Fibroblast of the aortic adventitia (primary cell): ENCODE data around the gene KCNK13. TPM values are rescaled to one million over a fixed set of nuclear protein-coding genes. Genes with fewer than 3 reads are reported as not detected.

ENCODE experiments used
- DNase-seq: peaks from one replicate; pipeline ENCODE4 v3.0.0-alpha.2; 2010; ENCODE audit warnings: low read depth
- H3K4me3 ChIP-seq: 2 replicates; pipeline ENCODE4 v1.5.1; 2011; ENCODE audit warnings: low read depth, mild to moderate bottlenecking, control low read depth, low read length, moderate library complexity
- total RNA-seq: library from RNA; depleted of rRNA; stranded (reverse); fragments of >200 nt; gene quantifications from 2 replicates; pipeline ENCODE4 v1.2.3, GENCODE V29; 2012; ENCODE audit warnings: low replicate concordance
- TF ChIP-seq, protein P1 (sequence below): IDR thresholded peaks from 2 replicates; pipeline ENCODE4 v1.5.1; 2011; ENCODE audit warnings: mild to moderate bottlenecking, low read length, control low read depth, inconsistent platforms; ENCODE audit not compliant: insufficient read depth

The KCNK13 gene
- total RNA-seq, 1 donor: 0.27 TPM

DNA sequence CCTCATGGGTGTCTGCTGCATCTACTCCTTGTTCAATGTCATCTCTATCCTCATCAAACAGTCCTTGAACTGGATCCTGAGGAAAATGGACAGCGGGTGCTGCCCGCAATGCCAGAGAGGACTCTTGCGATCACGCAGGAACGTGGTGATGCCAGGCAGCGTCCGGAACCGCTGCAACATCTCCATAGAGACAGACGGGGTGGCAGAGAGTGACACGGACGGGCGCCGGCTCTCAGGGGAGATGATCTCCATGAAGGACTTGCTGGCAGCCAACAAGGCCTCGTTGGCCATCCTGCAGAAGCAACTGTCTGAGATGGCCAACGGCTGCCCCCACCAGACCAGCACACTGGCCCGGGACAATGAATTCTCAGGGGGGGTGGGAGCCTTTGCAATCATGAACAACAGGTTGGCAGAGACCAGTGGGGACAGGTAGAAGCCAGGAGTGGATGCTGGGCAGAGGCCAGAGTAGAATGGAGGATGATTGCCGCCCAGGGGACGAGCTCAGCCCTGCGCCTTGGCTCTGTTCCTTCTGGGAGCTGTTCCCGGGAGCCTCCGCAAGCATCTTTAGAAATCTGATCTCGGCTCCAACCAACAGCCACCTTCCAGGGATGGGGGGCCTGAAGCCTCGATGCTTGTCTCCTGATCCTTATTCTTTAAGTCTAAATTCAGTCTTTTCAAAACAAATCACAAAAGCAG, 122.9 kb downstream of the KCNK13 start:
- TF ChIP-seq, protein P1, sequence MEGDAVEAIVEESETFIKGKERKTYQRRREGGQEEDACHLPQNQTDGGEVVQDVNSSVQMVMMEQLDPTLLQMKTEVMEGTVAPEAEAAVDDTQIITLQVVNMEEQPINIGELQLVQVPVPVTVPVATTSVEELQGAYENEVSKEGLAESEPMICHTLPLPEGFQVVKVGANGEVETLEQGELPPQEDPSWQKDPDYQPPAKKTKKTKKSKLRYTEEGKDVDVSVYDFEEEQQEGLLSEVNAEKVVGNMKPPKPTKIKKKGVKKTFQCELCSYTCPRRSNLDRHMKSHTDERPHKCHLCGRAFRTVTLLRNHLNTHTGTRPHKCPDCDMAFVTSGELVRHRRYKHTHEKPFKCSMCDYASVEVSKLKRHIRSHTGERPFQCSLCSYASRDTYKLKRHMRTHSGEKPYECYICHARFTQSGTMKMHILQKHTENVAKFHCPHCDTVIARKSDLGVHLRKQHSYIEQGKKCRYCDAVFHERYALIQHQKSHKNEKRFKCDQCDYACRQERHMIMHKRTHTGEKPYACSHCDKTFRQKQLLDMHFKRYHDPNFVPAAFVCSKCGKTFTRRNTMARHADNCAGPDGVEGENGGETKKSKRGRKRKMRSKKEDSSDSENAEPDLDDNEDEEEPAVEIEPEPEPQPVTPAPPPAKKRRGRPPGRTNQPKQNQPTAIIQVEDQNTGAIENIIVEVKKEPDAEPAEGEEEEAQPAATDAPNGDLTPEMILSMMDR: no peak
- H3K4me3 ChIP-seq: no peak overlapping the region

DNA sequence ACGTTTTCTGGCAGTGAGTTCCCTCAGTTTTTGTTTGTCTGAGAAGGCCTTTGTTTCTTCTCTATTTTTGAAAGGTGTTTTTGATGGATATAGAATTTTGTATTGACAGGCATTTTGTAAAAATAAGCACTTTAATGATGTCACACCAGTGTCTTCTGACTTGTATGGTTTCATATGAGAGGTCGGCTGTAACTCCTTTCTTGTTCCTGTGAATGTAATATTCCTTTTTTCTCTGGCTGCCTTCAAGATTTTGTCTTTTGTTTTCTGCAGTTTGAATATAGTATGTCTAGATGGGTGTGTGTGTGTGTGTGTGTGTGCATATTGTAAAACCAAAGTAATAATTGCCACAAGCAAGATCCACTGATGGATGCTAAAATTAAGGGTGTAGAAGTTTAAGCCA, 126.8 kb downstream of the KCNK13 start:
- no peak for DNase-seq
- no peak overlapping the region for H3K4me3 ChIP-seq
- TF ChIP-seq, protein P1: no peak

More for the DNA sequence above, 122.9 kb downstream of the KCNK13 start:
- no peak for DNase-seq

DNA sequence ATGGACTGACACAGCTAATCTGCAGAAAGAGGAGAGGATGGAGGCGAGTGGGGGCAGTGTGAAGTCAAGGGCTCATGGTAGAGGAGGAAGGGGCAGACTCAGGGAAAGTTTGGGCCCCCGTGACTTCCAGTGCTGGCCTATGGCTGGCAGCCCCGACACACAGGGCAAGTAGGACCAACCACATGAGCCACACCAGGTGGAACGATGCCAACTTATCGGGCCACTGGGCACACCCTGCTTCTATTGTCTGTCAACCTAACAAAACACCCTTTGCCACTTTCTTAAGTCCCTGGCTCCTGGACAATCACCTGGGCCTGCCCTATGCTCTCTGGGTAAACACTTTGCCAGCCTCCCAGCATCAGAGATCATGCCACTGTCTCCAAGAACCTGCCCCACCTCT, 129.4 kb downstream of the KCNK13 start:
- DNase-seq: no peak
- TF ChIP-seq, protein P1: no peak

DNA sequence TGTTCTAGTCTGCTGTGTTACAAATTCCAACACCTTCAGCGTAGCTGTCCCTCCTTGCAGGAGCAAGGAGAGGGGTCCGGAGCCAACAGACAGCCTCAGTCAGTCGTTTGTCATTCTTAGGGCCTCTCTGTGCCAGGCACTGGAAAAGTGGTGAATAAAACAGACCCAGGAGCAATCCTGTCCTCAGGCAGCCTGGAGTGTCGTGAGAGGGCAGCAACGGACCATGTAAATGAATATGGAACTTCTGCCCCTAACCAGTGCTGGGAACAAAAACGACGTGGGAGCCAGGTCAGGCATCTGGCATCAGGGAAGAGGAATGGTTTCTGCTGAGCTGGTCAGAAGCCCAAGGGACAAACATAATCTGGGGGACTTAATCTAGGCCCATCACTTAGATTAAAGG, 129.8 kb downstream of the KCNK13 start:
- TF ChIP-seq, protein P1: no peak
- H3K4me3 ChIP-seq: no peak overlapping the region
- no peak for DNase-seq

More for the DNA sequence above, 129.4 kb downstream of the KCNK13 start:
- no peak overlapping the region for H3K4me3 ChIP-seq

DNA sequence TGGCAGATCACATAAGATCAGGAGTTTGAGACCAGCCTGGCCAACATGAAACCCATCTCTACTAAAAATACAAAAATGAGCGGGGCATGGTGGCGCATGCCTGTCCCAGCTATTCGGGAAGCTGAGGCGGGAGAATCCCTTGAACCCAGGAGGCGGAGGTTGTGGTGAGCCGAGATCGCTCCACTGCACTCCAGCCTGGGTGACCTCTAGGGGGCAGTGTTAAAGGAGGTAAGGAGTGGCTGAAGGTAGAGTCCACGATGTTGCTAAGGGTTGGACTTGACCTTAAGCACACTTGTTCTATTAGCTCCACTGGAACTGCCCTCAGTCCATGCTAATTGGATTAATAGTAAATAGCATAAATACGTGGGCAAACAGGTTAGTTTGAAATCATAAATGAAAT, 132.1 kb downstream of the KCNK13 start:
- TF ChIP-seq, protein P1: peak; percentile 3
- no peak for DNase-seq
- H3K4me3 ChIP-seq: no peak overlapping the region

DNA sequence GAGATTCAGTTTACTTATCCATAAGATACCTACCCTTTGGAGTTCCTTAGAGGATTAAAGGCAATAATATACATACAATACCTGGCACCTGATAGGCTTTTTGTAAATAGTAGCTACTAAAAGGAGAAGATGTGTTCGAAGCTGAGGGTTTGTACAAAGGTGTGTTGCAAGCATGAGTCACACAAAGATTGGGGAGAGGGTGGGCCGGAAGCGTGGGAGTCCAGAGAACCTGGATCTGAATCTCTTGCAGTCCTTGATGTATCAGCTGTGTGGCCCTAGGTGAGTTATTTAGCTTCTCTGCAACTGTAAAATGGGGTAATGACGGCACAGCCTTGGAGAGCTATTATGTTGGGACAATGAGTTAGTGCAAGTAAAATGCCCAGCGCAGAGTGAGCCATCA, 132.9 kb downstream of the KCNK13 start:
- no peak overlapping the region for H3K4me3 ChIP-seq
- no peak for DNase-seq
- TF ChIP-seq, protein P1: no peak
